GM21367 (cell line): ENCODE results near the gene DDX39A.
"Not testable (repeated sequence)": the region's sequence is repeated elsewhere in the genome, so short reads cannot be mapped to it uniquely, and the experiment has no call there.

Experiments used
- ATAC-seq: cut with Tn5 transposase; IDR thresholded peaks from one replicate; pipeline ENCODE4 v1.9.1; 2021; ENCODE audit not compliant: unreplicated experiment

Gene DDX39A

GRCh38 chr19:14409146-14410023 lies 9.8 kb downstream of the DDX39A start:
- no peak for ATAC-seq

GRCh38 chr19:14408491-14409145 lies 10.5 kb downstream of the DDX39A start:
- ATAC-seq: no peak

- ATAC-seq: no peak
Observed at GRCh38 chr19:14407605-14408484, 11.3 kb downstream of the DDX39A start.

- ATAC-seq: no peak
Observed at GRCh38 chr19:14406645-14407401, 12.3 kb downstream of the DDX39A start.

GRCh38 chr19:14405758-14406644 lies 13.1 kb downstream of the DDX39A start:
- peak; percentile 46 for ATAC-seq

GRCh38 chr19:14405380-14405757 lies 13.8 kb downstream of the DDX39A start:
- ATAC-seq: no peak

- ATAC-seq: no peak
Observed at GRCh38 chr19:14404312-14404711, 14.8 kb downstream of the DDX39A start.

GRCh38 chr19:14403145-14403930 lies 15.8 kb downstream of the DDX39A start:
- ATAC-seq: not testable (repeated sequence)

GRCh38 chr19:14402332-14403144 lies 16.6 kb downstream of the DDX39A start:
- no peak for ATAC-seq

GRCh38 chr19:14401468-14402195 lies 17.5 kb downstream of the DDX39A start:
- ATAC-seq: no peak

- ATAC-seq: no peak
Observed at GRCh38 chr19:14400951-14401431, 18.1 kb downstream of the DDX39A start.

GRCh38 chr19:14397168-14397567 lies 22.0 kb downstream of the DDX39A start:
- ATAC-seq: not testable (repeated sequence)

- not testable (repeated sequence) for ATAC-seq
Observed at GRCh38 chr19:14396730-14397129, 22.4 kb downstream of the DDX39A start.

- ATAC-seq: no peak
Observed at GRCh38 chr19:14395710-14396336, 23.3 kb downstream of the DDX39A start.

- ATAC-seq: no peak
Observed at GRCh38 chr19:14395262-14395661, 23.9 kb downstream of the DDX39A start.

- ATAC-seq: no peak
Observed at GRCh38 chr19:14394167-14394566, 25.0 kb downstream of the DDX39A start.

GRCh38 chr19:14393329-14393728 lies 25.8 kb downstream of the DDX39A start:
- ATAC-seq: no peak
